Esophagus (tissue), 2 donors: ENCODE results near the gene ABCA1. TPM values are rescaled to one million over a fixed set of nuclear protein-coding genes. Genes with fewer than 3 reads are reported as not detected.

Source experiments
- H3K27ac ChIP-seq, 2 donors: one replicate each; pipeline ENCODE4 v1.5.1; 2013; ENCODE audit warnings: low read depth in 2 of 2, mild to moderate bottlenecking in 2 of 2, inconsistent platforms in 1 of 2, low read length in 1 of 2, moderate library complexity in 1 of 2
- H3K27me3 ChIP-seq, 2 donors: one replicate each; pipeline ENCODE4 v1.6.1; 2013; ENCODE audit warnings: low read length in 2 of 2, control low read depth in 1 of 2, mild to moderate bottlenecking in 1 of 2; ENCODE audit not compliant: insufficient read depth in 2 of 2, control insufficient read depth in 1 of 2
- H3K36me3 ChIP-seq, 2 donors: one replicate each; pipeline ENCODE4 v1.6.1; 2013; ENCODE audit warnings: low read length in 1 of 2; ENCODE audit not compliant: control insufficient read depth in 2 of 2, insufficient read depth in 2 of 2
- H3K4me1 ChIP-seq, 2 donors: one replicate each; pipeline ENCODE4 v1.6.1; 2013; ENCODE audit warnings: low read length in 1 of 2; ENCODE audit not compliant: control insufficient read depth in 2 of 2, insufficient read depth in 2 of 2
- H3K4me3 ChIP-seq, 2 donors: one replicate each; pipeline ENCODE4 v1.5.1; 2013; ENCODE audit warnings: low read length in 2 of 2, mild to moderate bottlenecking in 2 of 2, low read depth in 1 of 2, moderate library complexity in 1 of 2
- H3K9me3 ChIP-seq, 2 donors: one replicate each; pipeline ENCODE4 v1.6.1; 2013; ENCODE audit warnings: mild to moderate bottlenecking in 2 of 2, low read depth in 1 of 2, low read length in 1 of 2, moderate library complexity in 1 of 2; ENCODE audit not compliant: control insufficient read depth in 2 of 2, insufficient read depth in 1 of 2
- WGBS, 2 donors: extraction: QIAGEN DNeasy Blood & Tissue Kit; methylation state at CpG; one replicate each; pipeline ENCODE4 v1.1.7; 2013; 5-methylcytosine and 5-hydroxymethylcytosine counted together
- polyA plus RNA-seq, 2 donors: library from polyadenylated mRNA; stranded (reverse); fragments of 200-250 nt; gene quantifications; one replicate each; pipeline ENCODE4 v1.2.3, GENCODE V29; 2013
- donor health status: healthy with polysubstance abuse.
- donor health status: Bipolar disorder and iron deficiency.

Gene ABCA1
- polyA plus RNA-seq, 2 donors = 2.7 to 2.9 TPM

GRCh38 chr9:104820336-104820735, 107.6 kb downstream of the ABCA1 start:
- Histone ChIP-seq H3K27me3 (no peaks in the 10 kb centered on the region), H3K36me3 (peaks cover 26 to 50% of the 10 kb centered on the region in 2 donors), H3K4me3 (no peak overlapping the region), H3K9me3 (no peaks in the 10 kb centered on the region), H3K27ac (no peak overlapping the region), H3K4me1 (no peaks in the 10 kb centered on the region)
- WGBS, 2 donors = 94 to 96% methylated on average over 4 of the region's 4 CpGs

- H3K27ac ChIP-seq = no peak overlapping the region
- peaks cover 26 to 46% of the 10 kb centered on the region in 2 donors for H3K36me3 ChIP-seq
- no peaks in the 10 kb centered on the region for H3K9me3 ChIP-seq
- no peaks in the 10 kb centered on the region for H3K4me1 ChIP-seq
- 68 to 83% methylated on average over 3 of the region's 3 CpGs for WGBS, 2 donors
- H3K27me3 ChIP-seq = no peaks in the 10 kb centered on the region
- no peak overlapping the region for H3K4me3 ChIP-seq
Observed at GRCh38 chr9:104819033-104819432, 108.9 kb downstream of the ABCA1 start.

GRCh38 chr9:104817437-104817836, 110.5 kb downstream of the ABCA1 start:
- no peak overlapping the region for H3K27ac ChIP-seq
- WGBS, 2 donors = 83 to 86% methylated on average over 7 of the region's 7 CpGs
- peaks cover 20 to 41% of the 10 kb centered on the region in 2 donors for H3K36me3 ChIP-seq

GRCh38 chr9:104815851-104816565, 111.9 kb downstream of the ABCA1 start:
- Histone ChIP-seq H3K27ac (no peak overlapping the region), H3K4me3 (no peak overlapping the region), H3K9me3 (no peaks in the 10 kb centered on the region), H3K27me3 (no peaks in the 10 kb centered on the region), H3K4me1 (no peaks in the 10 kb centered on the region), H3K36me3 (peaks cover 20 to 39% of the 10 kb centered on the region in 2 donors)
- WGBS, 2 donors = 95 to 96% methylated on average over 7 of the region's 7 CpGs

More at GRCh38 chr9:104817437-104817836, 110.5 kb downstream of the ABCA1 start:
- no peaks in the 10 kb centered on the region for H3K27me3 ChIP-seq
- H3K9me3 ChIP-seq = no peaks in the 10 kb centered on the region
- no peaks in the 10 kb centered on the region for H3K4me1 ChIP-seq
- no peak overlapping the region for H3K4me3 ChIP-seq

GRCh38 chr9:104810421-104811339, 117.3 kb downstream of the ABCA1 start:
- H3K27ac ChIP-seq = peak overlapping the region; percentile 15 to 24
- H3K9me3 ChIP-seq = no peaks in the 10 kb centered on the region
- H3K36me3 ChIP-seq = peaks cover 2 to 23% of the 10 kb centered on the region in 2 donors
- H3K27me3 ChIP-seq = no peaks in the 10 kb centered on the region
- 51 to 55% methylated on average over 12 of the region's 12 CpGs for WGBS, 2 donors
- H3K4me3 ChIP-seq = no peak overlapping the region
- peaks cover 0 to 5% of the 10 kb centered on the region in 2 donors for H3K4me1 ChIP-seq

GRCh38 chr9:104808035-104808614, 119.8 kb downstream of the ABCA1 start:
- Histone ChIP-seq H3K36me3 (peaks cover 3 to 23% of the 10 kb centered on the region in 2 donors), H3K9me3 (no peaks in the 10 kb centered on the region), H3K27ac (no peak overlapping the region), H3K4me3 (no peak overlapping the region), H3K27me3 (no peaks in the 10 kb centered on the region), H3K4me1 (peaks cover 0 to 5% of the 10 kb centered on the region in 2 donors)
- WGBS, 2 donors = 51 to 56% methylated on average over 3 of the region's 3 CpGs

- no peaks in the 10 kb centered on the region for H3K27me3 ChIP-seq
- H3K9me3 ChIP-seq = no peaks in the 10 kb centered on the region
- WGBS, 2 donors = 89 to 91% methylated on average over 2 of the region's 2 CpGs
- no peak overlapping the region for H3K4me3 ChIP-seq
- peaks cover 19 to 23% of the 10 kb centered on the region in 2 donors for H3K36me3 ChIP-seq
- no peaks in the 10 kb centered on the region for H3K4me1 ChIP-seq
- H3K27ac ChIP-seq = no peak overlapping the region
Observed at GRCh38 chr9:104805441-104805840, 122.5 kb downstream of the ABCA1 start.

- Histone ChIP-seq H3K4me3 (no peak overlapping the region), H3K36me3 (peaks cover 21 to 25% of the 10 kb centered on the region in 2 donors), H3K27ac (no peak overlapping the region), H3K9me3 (no peaks in the 10 kb centered on the region), H3K4me1 (no peaks in the 10 kb centered on the region), H3K27me3 (no peaks in the 10 kb centered on the region)
- WGBS, 2 donors = 73 to 82% methylated on average over 2 of the region's 2 CpGs
Observed at GRCh38 chr9:104802906-104803305, 125.0 kb downstream of the ABCA1 start.

GRCh38 chr9:104802110-104802509, 125.8 kb downstream of the ABCA1 start:
- Histone ChIP-seq H3K9me3 (no peaks in the 10 kb centered on the region), H3K4me3 (no peak overlapping the region), H3K36me3 (peaks cover 21 to 24% of the 10 kb centered on the region in 2 donors), H3K27ac (no peak overlapping the region), H3K4me1 (no peaks in the 10 kb centered on the region), H3K27me3 (no peaks in the 10 kb centered on the region)
- 92% methylated on average over 5 of the region's 5 CpGs for WGBS, 2 donors
